Calu3 (cell line): ENCODE results near the gene CELF4. TPM values are rescaled to one million over a fixed set of nuclear protein-coding genes. Genes with fewer than 3 reads are reported as not detected.

ENCODE experiments used
- BruUV-seq: library from RNA; stranded (reverse); fragments of 400-500 nt; replicated peaks from 2 replicates; lab custom pipeline; 2021; lab: Mats Ljungman, UMichigan
- CTCF ChIA-PET: fragments of 300-600 bp; sonication (Branson Sonifier 250); formaldehyde crosslinking; loops from one replicate; lab custom pipeline; 2022; ENCODE audit warnings: antibody characterized with exemption; lab: Charles Lee
- DNase-seq: peaks from one replicate; pipeline ENCODE4 v3.0.0; 2022
- H3K27ac Mint-ChIP-seq: one replicate; pipeline ENCODE4 v1.8.0; 2022; ENCODE audit warnings: mixed read lengths; ENCODE audit not compliant: unreplicated experiment
- H3K27me3 Mint-ChIP-seq: one replicate; pipeline ENCODE4 v1.8.0; 2022; ENCODE audit warnings: mixed read lengths; ENCODE audit not compliant: unreplicated experiment
- H3K36me3 Mint-ChIP-seq: one replicate; pipeline ENCODE4 v1.8.0; 2022; ENCODE audit warnings: mild to moderate bottlenecking, moderate library complexity, mixed read lengths; ENCODE audit not compliant: insufficient read depth, unreplicated experiment
- H3K4me1 Mint-ChIP-seq: one replicate; pipeline ENCODE4 v1.8.0; 2022; ENCODE audit warnings: mild to moderate bottlenecking, low read depth, mixed read lengths; ENCODE audit not compliant: unreplicated experiment
- H3K4me3 Mint-ChIP-seq: one replicate; pipeline ENCODE4 v1.8.0; 2022; ENCODE audit warnings: mild to moderate bottlenecking, low read depth, moderate library complexity, mixed read lengths; ENCODE audit not compliant: unreplicated experiment
- H3K9me3 Mint-ChIP-seq: one replicate; pipeline ENCODE4 v1.8.0; 2022; ENCODE audit warnings: low read depth, mixed read lengths; ENCODE audit not compliant: unreplicated experiment
- intact Hi-C: fragments of 100-400 bp; cut with micrococcal nuclease; formaldehyde crosslinking; loops from one replicate; pipeline ENCODE4 v1.10.0; 2022; ENCODE audit not compliant: unreplicated experiment
- total RNA-seq: library from RNA; stranded (reverse); gene quantifications from 2 replicates; pipeline ENCODE4 v1.2.3, GENCODE V29; 2022
- TF ChIP-seq, protein P1 (sequence below): fragments of 200-600 bp; IDR thresholded peaks from one replicate; pipeline ENCODE4 v1.8.0; 2022; ENCODE audit warnings: antibody characterized with exemption; ENCODE audit not compliant: unreplicated experiment

The CELF4 gene
- total RNA-seq, 1 experiment from 2014 or later: 7.8 TPM

DNA sequence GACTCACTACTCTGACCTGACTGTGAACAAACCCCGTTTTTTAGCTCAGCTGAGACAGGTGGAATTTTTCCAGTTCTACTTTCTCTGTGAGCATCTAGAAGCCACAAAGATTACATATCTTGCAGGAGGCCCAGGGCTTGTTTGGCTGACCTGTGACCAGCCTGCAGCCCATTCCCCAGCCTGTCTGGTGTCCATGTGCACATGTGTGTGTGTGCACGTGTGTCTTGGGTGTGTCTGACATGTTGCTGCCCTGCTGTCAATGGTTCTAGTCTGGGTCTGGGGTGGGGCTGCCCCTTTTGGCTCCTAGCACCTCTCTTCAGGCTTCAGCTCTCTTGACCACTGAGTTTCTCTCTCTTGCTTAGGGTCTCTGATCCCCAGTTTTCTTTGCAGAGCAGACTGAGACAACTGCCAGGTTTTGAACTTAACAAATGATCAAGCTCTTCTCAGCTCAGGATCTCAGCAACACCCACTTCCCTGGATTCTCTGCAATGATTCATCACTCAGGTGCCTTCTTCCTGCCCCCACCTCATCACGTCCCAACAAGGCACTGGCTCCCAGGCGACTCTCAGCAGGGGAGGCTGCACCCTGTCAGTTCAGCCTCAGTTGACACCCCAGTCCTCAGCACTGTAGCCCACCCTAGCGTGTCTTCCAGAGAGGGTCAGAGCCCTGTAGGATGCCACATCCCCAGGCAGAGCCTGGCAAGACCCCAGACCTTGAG is 130.3 kb downstream of the CELF4 start:
- TF ChIP-seq, protein P1, sequence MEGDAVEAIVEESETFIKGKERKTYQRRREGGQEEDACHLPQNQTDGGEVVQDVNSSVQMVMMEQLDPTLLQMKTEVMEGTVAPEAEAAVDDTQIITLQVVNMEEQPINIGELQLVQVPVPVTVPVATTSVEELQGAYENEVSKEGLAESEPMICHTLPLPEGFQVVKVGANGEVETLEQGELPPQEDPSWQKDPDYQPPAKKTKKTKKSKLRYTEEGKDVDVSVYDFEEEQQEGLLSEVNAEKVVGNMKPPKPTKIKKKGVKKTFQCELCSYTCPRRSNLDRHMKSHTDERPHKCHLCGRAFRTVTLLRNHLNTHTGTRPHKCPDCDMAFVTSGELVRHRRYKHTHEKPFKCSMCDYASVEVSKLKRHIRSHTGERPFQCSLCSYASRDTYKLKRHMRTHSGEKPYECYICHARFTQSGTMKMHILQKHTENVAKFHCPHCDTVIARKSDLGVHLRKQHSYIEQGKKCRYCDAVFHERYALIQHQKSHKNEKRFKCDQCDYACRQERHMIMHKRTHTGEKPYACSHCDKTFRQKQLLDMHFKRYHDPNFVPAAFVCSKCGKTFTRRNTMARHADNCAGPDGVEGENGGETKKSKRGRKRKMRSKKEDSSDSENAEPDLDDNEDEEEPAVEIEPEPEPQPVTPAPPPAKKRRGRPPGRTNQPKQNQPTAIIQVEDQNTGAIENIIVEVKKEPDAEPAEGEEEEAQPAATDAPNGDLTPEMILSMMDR: no peak
- intact Hi-C loops: no loop called here
- BruUV-seq: no TSS peak
- no peaks in the 10 kb centered on the region for H3K4me1 Mint-ChIP-seq
- H3K27ac Mint-ChIP-seq: no peak overlapping the region
- H3K27me3 Mint-ChIP-seq: peaks cover 90% of the 10 kb centered on the region
- DNase-seq: no peak
- H3K9me3 Mint-ChIP-seq: no peaks in the 10 kb centered on the region
- no peak overlapping the region for H3K4me3 Mint-ChIP-seq
- H3K36me3 Mint-ChIP-seq: no peaks in the 10 kb centered on the region
- CTCF ChIA-PET: interaction anchor here (1.1 kb wide), 1 partner anchor 223 kb away, joined by 3 read pairs; no protein-coding TSS in a partner anchor

DNA sequence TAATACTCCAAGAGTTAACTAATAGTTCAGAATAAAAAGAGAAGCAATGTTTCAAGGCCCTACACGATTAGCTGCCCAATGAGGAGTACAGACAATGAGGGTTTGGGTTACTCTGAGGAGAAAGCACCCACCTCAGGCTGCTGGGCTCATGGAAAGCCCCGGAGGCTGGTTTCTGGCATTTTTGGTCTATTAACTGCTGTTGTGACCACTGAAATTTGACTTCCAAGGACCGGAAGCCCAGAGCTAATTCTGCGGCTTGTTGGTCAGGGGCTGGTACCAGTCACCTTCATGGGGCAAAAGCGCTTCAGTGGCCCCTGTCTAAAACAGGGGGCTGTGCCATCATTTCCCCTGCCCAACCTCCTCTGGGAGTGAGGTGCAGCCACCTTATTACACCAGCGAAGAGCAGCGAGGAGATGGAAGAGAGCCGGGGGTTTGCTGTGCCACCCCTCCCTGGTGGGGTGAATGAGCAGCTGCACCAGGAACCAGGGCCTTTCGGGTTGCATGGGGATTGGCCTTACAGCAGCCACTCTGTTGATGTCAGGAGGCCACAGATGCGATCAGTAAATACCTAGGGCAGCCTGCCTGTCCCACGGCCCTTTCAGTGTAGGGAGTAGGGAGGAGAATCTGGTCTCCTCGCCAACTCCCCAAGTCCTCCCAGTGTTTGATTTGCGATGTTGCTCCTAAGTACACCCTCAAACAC is 131.3 kb downstream of the CELF4 start:
- TF ChIP-seq, protein P1: no peak
- CTCF ChIA-PET: no interaction called here
- Mint-ChIP-seq H3K27me3 (peaks cover 80% of the 10 kb centered on the region), H3K36me3 (no peaks in the 10 kb centered on the region), H3K9me3 (no peaks in the 10 kb centered on the region), H3K4me1 (no peaks in the 10 kb centered on the region), H3K4me3 (no peak overlapping the region), H3K27ac (no peak overlapping the region)
- BruUV-seq: no TSS peak
- no peak for DNase-seq
- intact Hi-C loops: no loop called here

DNA sequence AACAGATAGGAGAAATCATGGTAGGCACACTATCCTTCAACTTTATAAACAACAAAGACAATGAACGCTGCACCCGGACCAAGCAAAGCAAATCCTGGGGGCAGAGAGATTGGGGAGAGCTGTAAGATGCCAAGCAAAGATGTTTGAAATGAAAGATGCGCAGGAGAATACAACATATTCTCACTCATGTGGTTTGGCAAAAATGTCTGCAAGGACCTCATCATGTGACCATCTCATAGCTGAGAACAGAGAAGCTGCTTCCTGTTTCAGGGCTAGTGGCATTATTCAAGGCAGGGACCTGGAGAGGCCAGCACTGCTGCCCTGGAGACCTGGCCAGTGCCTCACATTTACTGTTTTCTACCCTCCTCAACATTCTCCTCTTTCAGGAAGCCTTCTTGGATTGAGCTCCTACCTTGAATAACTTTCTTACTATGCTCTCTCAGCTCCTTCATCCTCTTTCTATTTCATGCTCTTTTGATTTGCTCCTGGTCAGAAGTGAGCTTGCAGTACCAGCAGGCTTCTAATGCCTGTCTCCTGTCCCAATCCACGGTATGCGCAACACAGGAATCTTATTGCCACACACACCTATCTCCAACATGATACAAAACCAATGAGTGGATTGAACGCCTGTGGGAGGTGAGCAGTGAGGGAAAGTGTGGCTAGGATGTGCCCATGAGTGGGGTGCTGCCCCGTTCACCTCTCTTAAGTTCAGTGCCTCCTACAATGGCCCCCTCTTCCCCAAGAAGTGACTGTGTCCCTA is 133.0 kb downstream of the CELF4 start:
- DNase-seq: no peak
- TF ChIP-seq, protein P1: no peak
- BruUV-seq: no TSS peak
- no peaks in the 10 kb centered on the region for H3K4me1 Mint-ChIP-seq
- H3K36me3 Mint-ChIP-seq: no peaks in the 10 kb centered on the region
- H3K9me3 Mint-ChIP-seq: no peaks in the 10 kb centered on the region
- H3K27me3 Mint-ChIP-seq: peaks cover 63% of the 10 kb centered on the region
- no peak overlapping the region for H3K27ac Mint-ChIP-seq
- no peak overlapping the region for H3K4me3 Mint-ChIP-seq
- intact Hi-C loops: no loop called here
- CTCF ChIA-PET: no interaction called here

DNA sequence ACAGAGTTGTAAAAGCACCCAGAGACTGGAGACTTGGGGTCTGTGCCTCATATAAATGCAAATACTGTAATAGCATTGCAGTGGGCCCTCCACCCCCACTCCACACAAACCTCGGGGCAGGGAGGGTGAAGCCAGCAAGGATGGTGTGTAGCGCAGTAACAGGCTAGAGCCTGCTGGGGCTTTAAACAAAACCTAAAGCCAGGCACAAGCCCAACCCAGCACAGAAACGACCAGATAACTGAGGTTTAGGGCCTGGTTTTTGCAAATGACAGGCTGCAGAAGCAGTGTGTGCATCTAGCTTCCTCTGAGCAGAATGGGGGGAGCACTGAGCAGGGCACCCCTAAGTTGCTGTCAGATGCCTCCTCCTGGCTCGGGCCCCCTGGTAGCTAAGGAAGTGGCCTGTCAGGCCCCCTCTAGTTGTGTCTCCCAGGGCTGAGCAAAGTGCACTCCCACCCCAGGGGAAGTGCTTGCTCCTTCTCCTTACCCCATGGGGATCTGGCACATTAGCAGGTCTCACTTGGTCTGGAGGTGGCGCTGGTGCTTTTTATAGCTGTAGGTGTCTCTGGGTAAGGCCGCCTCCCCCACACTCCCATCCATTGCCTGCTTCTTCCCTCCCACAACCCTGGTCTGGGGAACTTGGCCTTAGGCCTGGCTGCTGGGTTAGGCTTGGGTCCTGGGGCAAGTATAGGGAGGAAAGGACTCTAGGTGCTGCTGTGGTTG is 135.1 kb downstream of the CELF4 start:
- BruUV-seq: no TSS peak
- CTCF ChIA-PET: no interaction called here
- no peaks in the 10 kb centered on the region for H3K36me3 Mint-ChIP-seq
- H3K9me3 Mint-ChIP-seq: no peaks in the 10 kb centered on the region
- H3K4me3 Mint-ChIP-seq: no peak overlapping the region
- no peak for DNase-seq
- H3K27me3 Mint-ChIP-seq: peaks cover 42% of the 10 kb centered on the region
- intact Hi-C loops: no loop called here
- no peak overlapping the region for H3K27ac Mint-ChIP-seq
- TF ChIP-seq, protein P1: no peak
- H3K4me1 Mint-ChIP-seq: no peaks in the 10 kb centered on the region
